Mesothelial cell of epicardium (in vitro differentiated cells): Measurements from ENCODE around the gene DBP. TPM values are rescaled to one million over a fixed set of nuclear protein-coding genes. Genes with fewer than 3 reads are reported as not detected.

Source experiments
- DNase-seq, 2 experiments: peaks; one replicate each; pipeline ENCODE4 v3.0.0; 2021; ENCODE audit warnings: low spot score in 2 of 2; ENCODE audit not compliant: unreplicated experiment in 2 of 2
- H3K27ac Mint-ChIP-seq: 2 replicates; pipeline ENCODE4 v1.8.0; 2021; ENCODE audit warnings: mixed read lengths
- H3K27me3 Mint-ChIP-seq: 2 replicates; pipeline ENCODE4 v1.8.0; 2021; ENCODE audit warnings: low read depth, mixed read lengths
- H3K36me3 Mint-ChIP-seq: 2 replicates; pipeline ENCODE4 v1.8.0; 2021; ENCODE audit warnings: mixed read lengths
- H3K4me1 Mint-ChIP-seq: 2 replicates; pipeline ENCODE4 v1.8.0; 2021; ENCODE audit warnings: mixed read lengths
- H3K4me3 Mint-ChIP-seq: 2 replicates; pipeline ENCODE4 v1.8.0; 2021; ENCODE audit warnings: mild to moderate bottlenecking, moderate library complexity, mixed read lengths
- H3K9me3 Mint-ChIP-seq: 2 replicates; pipeline ENCODE4 v1.8.0; 2021; ENCODE audit warnings: mixed read lengths
- total RNA-seq: library from RNA; stranded (reverse); gene quantifications from 3 replicates; pipeline ENCODE4 v1.2.1, GENCODE V29; 2021
- TF ChIP-seq, protein P1 (sequence below): fragments of 200-600 bp; sonication (generic); IDR thresholded peaks from one replicate; pipeline ENCODE4 v1.5.0; 2021; ENCODE audit warnings: antibody characterized with exemption; ENCODE audit not compliant: unreplicated experiment

The DBP gene
- total RNA-seq, 1 donor from 2014 or later, result 13.1 TPM

DNA sequence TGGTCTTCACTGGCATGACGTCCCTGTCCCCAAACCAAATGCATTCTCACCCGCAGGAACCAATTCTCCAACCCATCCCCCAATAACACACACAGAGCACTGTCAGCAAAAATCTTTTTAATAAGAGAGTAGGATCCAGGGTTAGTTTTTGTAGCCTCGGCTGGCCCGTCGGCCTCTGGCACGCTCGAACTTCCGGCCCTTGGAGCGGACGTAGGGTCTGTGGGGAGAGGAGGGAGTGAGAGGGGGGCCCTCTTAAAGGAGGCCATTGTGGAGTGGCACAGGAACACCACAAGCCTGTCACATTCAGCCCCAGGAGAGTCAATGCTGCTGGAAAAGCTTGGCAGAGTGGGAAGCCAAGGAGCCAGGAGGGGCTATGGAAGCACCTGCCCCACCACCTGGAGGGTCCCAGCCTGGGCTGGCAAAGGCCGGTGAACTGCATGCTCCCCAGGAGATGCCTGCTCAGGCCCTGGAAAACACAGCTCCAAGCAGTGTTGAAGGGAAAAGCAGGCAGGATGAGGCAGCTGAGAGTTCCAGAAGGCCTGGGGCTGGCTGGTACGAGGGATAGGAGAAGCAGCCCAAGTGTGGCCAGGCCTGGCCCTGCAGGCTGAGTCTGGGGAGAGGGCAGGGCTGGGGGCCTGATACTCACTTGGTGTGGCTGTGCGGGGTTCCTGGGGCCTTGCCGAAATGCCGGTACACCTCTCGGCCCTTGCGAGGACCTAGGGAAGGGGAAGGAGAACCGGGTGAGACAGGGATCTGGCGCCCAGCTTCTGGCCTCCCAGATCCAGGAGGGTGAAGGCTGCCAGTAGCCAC, 21.7 kb downstream of the DBP start:
- no peaks in the 10 kb centered on the region for H3K27me3 Mint-ChIP-seq
- H3K9me3 Mint-ChIP-seq, result no peaks in the 10 kb centered on the region
- H3K4me3 Mint-ChIP-seq, result peak overlapping the region; percentile 13
- H3K27ac Mint-ChIP-seq, result peak overlapping the region; percentile 25
- DNase-seq, result no peak
- H3K4me1 Mint-ChIP-seq, result peaks cover 34% of the 10 kb centered on the region
- H3K36me3 Mint-ChIP-seq, result peaks cover 5% of the 10 kb centered on the region
- TF ChIP-seq, protein P1, sequence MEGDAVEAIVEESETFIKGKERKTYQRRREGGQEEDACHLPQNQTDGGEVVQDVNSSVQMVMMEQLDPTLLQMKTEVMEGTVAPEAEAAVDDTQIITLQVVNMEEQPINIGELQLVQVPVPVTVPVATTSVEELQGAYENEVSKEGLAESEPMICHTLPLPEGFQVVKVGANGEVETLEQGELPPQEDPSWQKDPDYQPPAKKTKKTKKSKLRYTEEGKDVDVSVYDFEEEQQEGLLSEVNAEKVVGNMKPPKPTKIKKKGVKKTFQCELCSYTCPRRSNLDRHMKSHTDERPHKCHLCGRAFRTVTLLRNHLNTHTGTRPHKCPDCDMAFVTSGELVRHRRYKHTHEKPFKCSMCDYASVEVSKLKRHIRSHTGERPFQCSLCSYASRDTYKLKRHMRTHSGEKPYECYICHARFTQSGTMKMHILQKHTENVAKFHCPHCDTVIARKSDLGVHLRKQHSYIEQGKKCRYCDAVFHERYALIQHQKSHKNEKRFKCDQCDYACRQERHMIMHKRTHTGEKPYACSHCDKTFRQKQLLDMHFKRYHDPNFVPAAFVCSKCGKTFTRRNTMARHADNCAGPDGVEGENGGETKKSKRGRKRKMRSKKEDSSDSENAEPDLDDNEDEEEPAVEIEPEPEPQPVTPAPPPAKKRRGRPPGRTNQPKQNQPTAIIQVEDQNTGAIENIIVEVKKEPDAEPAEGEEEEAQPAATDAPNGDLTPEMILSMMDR, result no peak

DNA sequence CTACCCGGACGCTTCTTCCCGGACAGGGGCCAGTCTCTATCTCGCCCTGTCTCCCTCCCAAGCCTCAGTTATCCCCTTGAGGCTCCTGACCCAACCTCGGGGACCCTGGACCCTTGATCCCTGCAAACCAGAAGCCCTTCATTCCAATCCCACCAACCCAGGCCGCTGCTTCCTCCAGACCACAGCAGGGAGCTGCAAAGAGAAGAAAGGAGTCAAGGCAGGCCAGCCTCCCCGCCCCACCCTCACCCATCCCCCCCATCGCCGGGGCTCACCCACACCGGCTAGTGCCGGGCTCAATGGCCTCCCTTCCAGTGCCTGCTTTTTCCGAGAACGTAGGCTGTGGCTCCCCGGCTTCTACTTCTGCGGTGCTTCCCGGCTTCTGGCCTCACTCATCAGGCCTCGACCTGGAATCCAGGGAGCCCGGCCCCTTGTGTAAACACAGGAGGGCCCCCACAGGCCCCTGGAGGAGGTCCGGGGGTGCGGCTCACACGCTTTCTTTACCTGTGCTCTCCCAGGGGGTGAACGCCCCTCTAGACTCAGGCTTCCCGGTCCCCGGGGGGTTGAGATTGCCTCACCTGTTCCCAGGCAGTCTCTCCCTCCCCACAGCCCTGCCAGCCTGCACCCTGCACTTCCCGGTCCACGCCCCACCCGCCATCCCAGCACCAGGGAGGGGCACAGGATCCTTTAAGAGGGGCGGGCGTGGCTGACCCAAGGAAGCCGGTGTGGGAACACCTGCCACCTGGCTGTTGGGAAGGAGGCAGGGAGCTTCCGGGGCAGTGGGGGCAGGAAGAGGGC, 22.5 kb downstream of the DBP start, which contains the start of gene FAM83E:
FAM83E (minus strand) TSS at position 641 of the 795 bp plus-strand sequence. CDS start 1,704 bp downstream, outside the sequence.
- Mint-ChIP-seq H3K27me3 (no peaks in the 10 kb centered on the region), H3K36me3 (peaks cover 5% of the 10 kb centered on the region), H3K27ac (peak within 1 kb of the TSS; percentile 43), H3K4me1 (peaks cover 31% of the 10 kb centered on the region), H3K9me3 (no peaks in the 10 kb centered on the region), H3K4me3 (peak within 1 kb of the TSS; percentile 13)
- DNase-seq, result no peak
- TF ChIP-seq, protein P1, result no peak

DNA sequence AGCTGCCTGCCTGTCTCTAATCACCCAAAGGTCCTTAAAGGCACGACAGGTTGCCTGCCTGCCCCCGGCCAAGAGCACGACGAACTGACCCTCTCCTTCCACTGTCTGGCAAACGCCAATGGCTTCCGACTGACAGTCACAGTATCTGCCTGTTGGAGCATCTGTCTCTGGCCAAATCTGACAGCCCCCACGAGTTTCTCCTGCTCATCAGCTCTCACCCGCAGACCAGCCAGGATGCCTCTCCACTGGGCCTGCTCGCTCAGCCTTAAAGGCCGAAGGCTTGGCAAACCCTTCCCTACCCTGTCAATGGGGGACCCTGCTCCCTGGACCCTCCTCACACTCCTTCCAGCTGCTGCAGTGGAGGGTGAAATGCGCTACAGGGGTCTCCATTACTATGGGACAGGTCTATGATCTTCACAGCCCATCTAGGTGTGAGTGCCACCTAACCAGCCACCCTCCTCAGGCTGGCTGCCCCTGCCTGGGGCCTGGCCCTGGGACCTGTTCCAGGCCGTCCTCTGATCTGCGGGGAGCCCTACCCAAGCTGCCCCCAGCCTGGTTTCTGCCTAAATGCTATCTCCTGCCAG, 23.2 kb downstream of the DBP start:
- Mint-ChIP-seq H3K27ac (peak overlapping the region; percentile 43), H3K36me3 (peaks cover 5% of the 10 kb centered on the region), H3K9me3 (no peaks in the 10 kb centered on the region), H3K4me1 (peaks cover 29% of the 10 kb centered on the region), H3K4me3 (no peak overlapping the region), H3K27me3 (no peaks in the 10 kb centered on the region)
- TF ChIP-seq, protein P1, result no peak
- no peak for DNase-seq

DNA sequence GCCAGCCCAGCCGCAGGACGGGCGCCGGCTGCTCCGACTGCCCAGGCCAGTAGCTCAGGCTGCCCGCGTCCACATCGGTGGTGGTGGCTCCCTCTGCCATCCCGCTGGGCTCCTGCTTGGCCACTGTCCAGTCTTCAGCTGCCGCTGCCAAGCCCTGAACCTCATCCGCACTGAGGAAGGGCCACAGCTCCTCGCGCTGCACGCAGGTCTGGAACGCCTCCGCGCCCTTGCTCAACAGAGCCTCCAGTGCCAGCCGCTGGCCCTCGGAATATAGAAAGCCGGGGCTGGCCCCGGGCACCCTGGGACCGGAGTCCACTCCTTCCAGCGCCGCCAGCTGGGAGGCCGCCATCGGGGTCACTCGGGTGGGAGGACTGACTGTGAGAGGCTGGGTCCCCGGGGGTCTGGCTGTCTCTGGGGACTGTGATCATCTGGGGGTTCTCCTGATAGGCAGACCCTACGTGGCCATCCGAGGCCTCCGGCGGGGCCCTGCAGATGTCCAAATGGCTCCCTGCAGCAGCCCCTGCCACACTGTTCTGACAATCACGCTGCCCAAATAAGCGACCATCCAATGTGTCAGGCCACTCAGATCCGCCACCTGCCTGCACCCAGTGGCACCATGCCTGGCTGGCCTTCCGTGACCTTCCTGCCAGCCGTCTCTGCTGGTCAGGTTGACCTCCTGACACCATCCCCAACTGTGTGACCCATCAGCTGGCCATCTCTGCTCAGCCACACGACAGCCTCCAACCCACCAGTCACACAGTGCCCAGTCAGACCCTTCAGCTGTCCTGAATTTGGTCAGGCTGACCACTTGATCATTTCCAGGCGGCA, 23.9 kb downstream of the DBP start:
- peaks cover 5% of the 10 kb centered on the region for H3K36me3 Mint-ChIP-seq
- H3K4me1 Mint-ChIP-seq, result peaks cover 26% of the 10 kb centered on the region
- DNase-seq, result no peak
- no peaks in the 10 kb centered on the region for H3K9me3 Mint-ChIP-seq
- H3K4me3 Mint-ChIP-seq, result no peak overlapping the region
- no peaks in the 10 kb centered on the region for H3K27me3 Mint-ChIP-seq
- no peak overlapping the region for H3K27ac Mint-ChIP-seq
- TF ChIP-seq, protein P1, result no peak

DNA sequence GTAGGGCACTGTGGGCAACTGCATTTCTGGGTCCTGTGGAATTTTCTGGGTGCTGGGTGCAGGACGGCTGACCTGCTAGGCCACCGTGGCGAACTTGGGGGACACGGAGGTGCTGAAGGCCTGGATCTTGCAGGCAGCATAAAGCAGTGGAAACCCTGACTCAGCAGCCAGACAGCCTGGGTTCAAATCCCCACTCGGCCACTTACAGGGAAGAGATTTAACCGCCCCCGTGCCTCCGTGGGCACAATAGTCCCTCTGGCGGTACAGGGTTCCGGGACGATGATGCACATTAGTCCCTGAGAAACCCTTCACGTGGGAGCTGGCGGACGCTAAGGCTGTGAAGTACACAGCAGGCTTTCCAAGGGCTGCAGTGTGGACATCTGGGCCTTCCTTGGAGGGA, 25.3 kb downstream of the DBP start:
- H3K4me1 Mint-ChIP-seq, result peaks cover 12% of the 10 kb centered on the region
- TF ChIP-seq, protein P1, result no peak
- no peak for DNase-seq
- H3K4me3 Mint-ChIP-seq, result no peak overlapping the region
- no peaks in the 10 kb centered on the region for H3K9me3 Mint-ChIP-seq
- H3K27ac Mint-ChIP-seq, result no peak overlapping the region
- H3K27me3 Mint-ChIP-seq, result no peaks in the 10 kb centered on the region
- H3K36me3 Mint-ChIP-seq, result peaks cover 5% of the 10 kb centered on the region
